K562 (cell line): ENCODE data around the gene EPHA2. TPM values are rescaled to one million over a fixed set of nuclear protein-coding genes. Genes with fewer than 3 reads are reported as not detected.

Experiments
- ARID1B ChIP-seq: fragments of 450-650 bp; IDR thresholded peaks from 2 replicates; pipeline ENCODE4 v1.6.1; 2016; ENCODE audit warnings: antibody characterized with exemption, mild to moderate bottlenecking, inconsistent platforms
- ARID2 ChIP-seq: fragments of 450-650 bp; IDR thresholded peaks from 2 replicates; pipeline ENCODE4 v1.6.1; 2017; ENCODE audit warnings: antibody characterized with exemption, mild to moderate bottlenecking
- FOXA1 ChIP-seq: fragments of 450-650 bp; IDR thresholded peaks from 2 replicates; pipeline ENCODE4 v1.6.1; 2016; ENCODE audit warnings: mild to moderate bottlenecking, borderline replicate concordance
- FOXK2 ChIP-seq, 2 experiments: fragments of 450-650 bp; IDR thresholded peaks in 1 of 2; conservative IDR thresholded peaks in 1 of 2; 2 replicates each; pipeline ENCODE4 v1.6.1; 2016; ENCODE audit warnings: low read depth in 2 of 2, mild to moderate bottlenecking in 1 of 2
- GMEB1 ChIP-seq: fragments of 250-450 bp; sonication (Bioruptor Pico); IDR thresholded peaks from 2 replicates; pipeline ENCODE4 v1.4.0; 2020; ENCODE audit warnings: mild to moderate bottlenecking
- HMGN3 ChIP-seq: IDR thresholded peaks from 2 replicates; pipeline ENCODE4 v1.6.1; 2011; ENCODE audit warnings: borderline replicate concordance, low read depth, mild to moderate bottlenecking, mixed read lengths, low read length; ENCODE audit not compliant: insufficient read length; ENCODE audit errors: extremely low read depth
- MYBL2 ChIP-seq, 2 experiments: fragments of 450-650 bp in 1 of 2; sonication (generic) in 1 of 2; formaldehyde crosslinking in 1 of 2; IDR thresholded peaks; 2 replicates each; pipeline versions ENCODE4 v1.6.1 to v1.8.1; 2017 to 2022; ENCODE audit warnings: borderline replicate concordance in 1 of 2, inconsistent platforms in 1 of 2, low read depth in 1 of 2, mild to moderate bottlenecking in 1 of 2, missing genetic modification reagents in 1 of 2, moderate library complexity in 1 of 2
- NCOA1 ChIP-seq: fragments of 450-650 bp; IDR thresholded peaks from 2 replicates; pipeline ENCODE4 v1.6.1; 2016; ENCODE audit warnings: low read depth
- RBM34 ChIP-seq: fragments of 200-400 bp; formaldehyde crosslinking; IDR thresholded peaks from 2 replicates; pipeline ENCODE4 v1.6.1; 2018; ENCODE audit warnings: low read length, borderline replicate concordance; ENCODE audit not compliant: insufficient read depth
- ZBTB11 ChIP-seq, 3 experiments: fragments of 200-800 bp in 1 of 3; fragments of 250-450 bp in 1 of 3; fragments of 450-650 bp in 1 of 3; sonication (Bioruptor Pico) in 1 of 3; sonication (Bioruptor generic) in 1 of 3; formaldehyde crosslinking in 1 of 3; IDR thresholded peaks; 2 replicates each; pipeline versions ENCODE4 v1.6.1 to v1.8.0; 2016 to 2022; ENCODE audit warnings: mild to moderate bottlenecking in 2 of 3, missing genetic modification characterization in 2 of 3, missing compliant biosample characterization in 1 of 3, moderate library complexity in 1 of 3
- ZNF512 ChIP-seq: IDR thresholded peaks from 2 replicates; pipeline ENCODE4 v1.6.1; 2016; ENCODE audit warnings: missing genetic modification characterization, missing compliant biosample characterization
- ZNF655 ChIP-seq: fragments of 250-450 bp; sonication (Bioruptor Pico); IDR thresholded peaks from 2 replicates; pipeline ENCODE4 v1.5.0; 2021
- ZNF668 ChIP-seq: fragments of 250-450 bp; sonication (Bioruptor Pico); IDR thresholded peaks from 2 replicates; pipeline ENCODE4 v1.8.0; 2022; ENCODE audit warnings: mild to moderate bottlenecking, inconsistent platforms
- ZNF695 ChIP-seq: fragments of 450-650 bp; formaldehyde crosslinking; IDR thresholded peaks from 2 replicates; pipeline ENCODE4 v1.4.0; 2020; ENCODE audit warnings: mild to moderate bottlenecking, moderate library complexity
- polyA plus RNA-seq, 8 experiments: library from polyadenylated mRNA; depleted of rRNA in 4 of 8; stranded (reverse) in 5 of 8; unstranded in 3 of 8; fragments of >200 nt; fragmentation: Nextera tagmentation in 2 of 8; fragmentation: Illumina TruSeq in 1 of 8; extraction: Ambion mirVana in 2 of 8; extraction: Trizol in 1 of 8; gene quantifications; 2 replicates each; pipeline versions ENCODE4 v1.2.1 to v1.2.3, GENCODE V29; 2011 to 2014; ENCODE audit warnings: inconsistent platforms in 1 of 8, missing spikeins in 1 of 8
- total RNA-seq, 7 experiments: library from RNA; depleted of rRNA in 6 of 7; stranded (reverse); fragments of >200 nt in 6 of 7; fragmentation: Illumina TruSeq in 2 of 7; extraction: Trizol in 2 of 7; gene quantifications; 2 replicates each; pipeline versions ENCODE4 v1.2.1 to v1.2.3, GENCODE V29; 2011 to 2021; ENCODE audit warnings: low replicate concordance in 1 of 7

Gene EPHA2
- total and polyA plus RNA-seq, 9 of the 15 experiments (the other 6 are each of a cell fraction or from before 2014, with no cell fraction given): 0.04 to 0.40 (median 0.07) TPM; not detected in 4

- no peak for TF ChIP-seq ZNF655 (CRISPR knock-in tag)
- TF ChIP-seq NCOA1: 0 out of 2 replicates have a peak, but pooled peaks have one; percentile 18
- no peak for TF ChIP-seq ZNF668 (CRISPR knock-in tag)
- no peak for TF ChIP-seq GMEB1
- TF ChIP-seq FOXK2 (conservative IDR thresholded peaks at IDR 0.05 in 1 of 2, IDR thresholded peaks at IDR 0.05 in 1 of 2; ENCODE audit: low read depth in 2 of 2): peak in 1 of 2 experiments; percentile 27; a peak in 2 of 4 replicates
- peak; percentile 81 for TF ChIP-seq ARID1B
- no peak for TF ChIP-seq ZNF512 (tag)
- no peak for TF ChIP-seq ZNF695 (CRISPR knock-in tag)
- TF ChIP-seq RBM34: no peak
- no peak for TF ChIP-seq FOXA1
- TF ChIP-seq MYBL2 (IDR thresholded peaks at IDR 0.05; ENCODE audit: low read depth): no peak
- TF ChIP-seq MYBL2 (CRISPR knock-in tag; IDR thresholded peaks at IDR 0.05; ENCODE audit: borderline replicate concordance): no peak
- TF ChIP-seq ARID2: no peak
- no peak; a peak in 1 of 6 replicates for TF ChIP-seq ZBTB11 (CRISPR knock-in tag; IDR thresholded peaks at IDR 0.05)
- TF ChIP-seq HMGN3: no peak
Measured at GRCh38 chr1:16172964-16173446, 17.1 kb upstream of the EPHA2 start (continued).
